HepG2 (cell line): ENCODE results near the gene TUBB4A. TPM values are rescaled to one million over a fixed set of nuclear protein-coding genes. Genes with fewer than 3 reads are reported as not detected.

Source experiments
- AHDC1 ChIP-seq: sonication (generic); formaldehyde crosslinking; IDR thresholded peaks from 2 replicates; pipeline ENCODE4 v1.5.1; 2020; ENCODE audit warnings: mild to moderate bottlenecking, missing genetic modification reagents, borderline replicate concordance
- HNRNPLL ChIP-seq: fragments of 200-400 bp; formaldehyde crosslinking; IDR thresholded peaks from 2 replicates; pipeline ENCODE4 v1.6.1; 2017; ENCODE audit warnings: mild to moderate bottlenecking, low read depth, low read length; ENCODE audit not compliant: poor library complexity, severe bottlenecking
- SAP130 ChIP-seq: IDR thresholded peaks from 2 replicates; pipeline ENCODE4 v1.6.1; 2016; ENCODE audit warnings: low read depth
- STAT6 ChIP-seq: sonication (generic); formaldehyde crosslinking; IDR thresholded peaks from 2 replicates; pipeline ENCODE4 v1.4.0; 2020; ENCODE audit warnings: missing genetic modification reagents, mild to moderate bottlenecking, borderline replicate concordance
- ZBTB21 ChIP-seq: sonication (generic); formaldehyde crosslinking; IDR thresholded peaks from 2 replicates; pipeline ENCODE4 v1.4.0; 2020; ENCODE audit warnings: missing genetic modification reagents
- ZC3H4 ChIP-seq: sonication (generic); formaldehyde crosslinking; IDR thresholded peaks from 2 replicates; pipeline ENCODE4 v1.4.0; 2020; ENCODE audit warnings: missing genetic modification reagents, borderline replicate concordance
- ZHX2 ChIP-seq, 2 experiments: sonication (generic) in 1 of 2; formaldehyde crosslinking in 1 of 2; IDR thresholded peaks; 2 replicates each; pipeline versions ENCODE4 v1.6.1 to v1.9.0; 2014 to 2022; ENCODE audit warnings: antibody characterized with exemption in 1 of 2, borderline replicate concordance in 1 of 2, inconsistent platforms in 1 of 2, low read depth in 1 of 2, missing genetic modification reagents in 1 of 2
- ZNF101 ChIP-seq: sonication (generic); formaldehyde crosslinking; IDR thresholded peaks from 2 replicates; pipeline ENCODE4 v1.4.0; 2020; ENCODE audit warnings: mild to moderate bottlenecking, low read depth, missing genetic modification reagents, borderline replicate concordance
- ZNF264 ChIP-seq: sonication (generic); formaldehyde crosslinking; IDR thresholded peaks from 2 replicates; pipeline ENCODE4 v1.4.0; 2020; ENCODE audit warnings: missing genetic modification reagents
- ZNF33A ChIP-seq: sonication (generic); formaldehyde crosslinking; IDR thresholded peaks from 2 replicates; pipeline ENCODE4 v1.5.1; 2020; ENCODE audit warnings: missing genetic modification reagents, mild to moderate bottlenecking, moderate library complexity, borderline replicate concordance
- ZNF562 ChIP-seq: sonication (generic); formaldehyde crosslinking; IDR thresholded peaks from 2 replicates; pipeline ENCODE4 v1.8.0; 2022; ENCODE audit warnings: missing genetic modification reagents, borderline replicate concordance
- polyA plus RNA-seq, 8 experiments: library from polyadenylated mRNA; depleted of rRNA in 3 of 8; stranded (reverse) in 7 of 8; unstranded in 1 of 8; fragments of >200 nt; fragmentation: Illumina TruSeq in 4 of 8; extraction: Trizol in 4 of 8; gene quantifications; 2 replicates each; pipeline versions ENCODE4 v1.2.1 to v1.2.3, GENCODE V29; 2011 to 2016; ENCODE audit warnings: low read depth in 4 of 8, missing spikeins in 1 of 8, mixed read lengths in 1 of 8; ENCODE audit not compliant: insufficient read depth in 1 of 8
- total RNA-seq, 5 experiments: library from RNA; depleted of rRNA; stranded (reverse); fragments of >200 nt; fragmentation: Illumina TruSeq; extraction: Trizol; gene quantifications; 2 replicates each; pipeline ENCODE4 v1.2.3, GENCODE V29; 2016; ENCODE audit warnings: low read depth in 1 of 5

The TUBB4A gene
- total and polyA plus RNA-seq, 2 of the 13 experiments (the other 11 are each of a cell fraction or from before 2014, with no cell fraction given), result not detected

GRCh38 chr19:6476896-6477431 lies 25.1 kb downstream of the TUBB4A start (continued):
- TF ChIP-seq AHDC1, result 0 out of 2 replicates have a peak, but pooled peaks have one; percentile 22
- no peak for TF ChIP-seq SAP130 (CRISPR knock-in tag)
- no peak for TF ChIP-seq ZNF101
- TF ChIP-seq ZHX2 (IDR thresholded peaks at IDR 0.05; ENCODE audit: low read depth), result no peak
- TF ChIP-seq ZHX2 (CRISPR knock-in tag; IDR thresholded peaks at IDR 0.05; ENCODE audit: borderline replicate concordance), result no peak
- no peak for TF ChIP-seq STAT6 (CRISPR knock-in tag)
- TF ChIP-seq ZC3H4 (CRISPR knock-in tag), result no peak
- TF ChIP-seq ZNF264 (CRISPR knock-in tag), result no peak
- TF ChIP-seq ZNF33A (CRISPR knock-in tag), result no peak
- peak; percentile 12 for TF ChIP-seq HNRNPLL
- TF ChIP-seq ZBTB21 (CRISPR knock-in tag), result no peak
- no peak for TF ChIP-seq ZNF562 (CRISPR knock-in tag)
